ENCODE measurements around the gene HNF1B.
"Not testable (repeated sequence)": the region's sequence is repeated elsewhere in the genome, so short reads cannot be mapped to it uniquely, and the experiment has no call there.

HNF1B gene

GRCh38 chr17:37744961-37745800 lies at the start of gene HNF1B:
TSS of gene HNF1B (minus strand) at chr17:37745059. CDS start at chr17:37744884, 175 bp downstream.
- DNase-seq = no peak

GRCh38 chr17:37792787-37793186 lies 47.9 kb upstream of the HNF1B start:
- no peak for DNase-seq

- no peak for DNase-seq
These were observed 46.9 kb upstream of the HNF1B start for GRCh38 chr17:37791447-37792399.

GRCh38 chr17:37789771-37790541 lies 45.1 kb upstream of the HNF1B start:
- no peak for DNase-seq

- DNase-seq = no peak
These were observed 44.2 kb upstream of the HNF1B start for GRCh38 chr17:37789021-37789565.

GRCh38 chr17:37788526-37788925 lies 43.7 kb upstream of the HNF1B start:
- no peak for DNase-seq

- DNase-seq = no peak
These were observed 42.3 kb upstream of the HNF1B start for GRCh38 chr17:37787055-37787757.

GRCh38 chr17:37786481-37786880 lies 41.6 kb upstream of the HNF1B start:
- no peak for DNase-seq

GRCh38 chr17:37782460-37782859 lies 37.6 kb upstream of the HNF1B start:
- not testable (repeated sequence) for DNase-seq

- DNase-seq = no peak
These were observed 36.6 kb upstream of the HNF1B start for GRCh38 chr17:37781451-37781850.

GRCh38 chr17:37779554-37779953 lies 34.7 kb upstream of the HNF1B start:
- DNase-seq = no peak

GRCh38 chr17:37774504-37774903 lies 29.6 kb upstream of the HNF1B start:
- DNase-seq = no peak

- DNase-seq = no peak
These were observed 28.1 kb upstream of the HNF1B start for GRCh38 chr17:37772982-37773381.

GRCh38 chr17:37770631-37771518 lies 26.0 kb upstream of the HNF1B start:
- no peak for DNase-seq

- DNase-seq = no peak
These were observed 24.2 kb upstream of the HNF1B start for GRCh38 chr17:37769050-37769449.

- no peak for DNase-seq
These were observed 23.6 kb upstream of the HNF1B start for GRCh38 chr17:37768438-37768837.

- DNase-seq = no peak
These were observed 22.1 kb upstream of the HNF1B start for GRCh38 chr17:37766971-37767370.

- DNase-seq = no peak
These were observed 19.5 kb upstream of the HNF1B start for GRCh38 chr17:37764383-37764782.

GRCh38 chr17:37762666-37763065 lies 17.8 kb upstream of the HNF1B start:
- no peak for DNase-seq

- no peak for DNase-seq
These were observed 17.1 kb upstream of the HNF1B start for GRCh38 chr17:37761961-37762360.

GRCh38 chr17:37761059-37761458 lies 16.2 kb upstream of the HNF1B start:
- no peak for DNase-seq
